Caco-2 (cell line): ENCODE results near the gene SLC7A9. TPM values are rescaled to one million over a fixed set of nuclear protein-coding genes. Genes with fewer than 3 reads are reported as not detected.

ENCODE experiments used
- BruUV-seq: library from RNA; stranded (reverse); fragments of 400-500 nt; replicated peaks from 2 replicates; lab custom pipeline; 2021; lab: Mats Ljungman, UMichigan
- CTCF ChIA-PET: fragments of 300-600 bp; sonication (Branson Sonifier 250); formaldehyde crosslinking; loops from one replicate; lab custom pipeline; 2022; ENCODE audit warnings: antibody characterized with exemption; lab: Charles Lee
- POLR2A ChIA-PET: fragments of 300-600 bp; sonication (Branson Sonifier 250); formaldehyde crosslinking; loops from one replicate; lab custom pipeline; 2022; ENCODE audit warnings: antibody characterized with exemption; lab: Charles Lee
- DNase-seq, 2 experiments: peaks; one replicate each; pipeline versions ENCODE4 v3.0.0 to v3.0.0-alpha.2; 2020 to 2022
- H3K27me3 ChIP-seq: replicated peaks from 2 replicates; pipeline ENCODE4 v1.6.0; 2011; ENCODE audit warnings: low read length; ENCODE audit not compliant: control insufficient read depth, insufficient read depth
- H3K36me3 ChIP-seq: 2 replicates; pipeline ENCODE4 v1.5.1; 2011; ENCODE audit warnings: low read length; ENCODE audit not compliant: control insufficient read depth, insufficient read depth
- H3K4me1 ChIP-seq: fragments of 250-450 bp; sonication (Bioruptor Pico); 2 replicates; pipeline ENCODE4 v1.5.1; 2020; ENCODE audit warnings: mild to moderate bottlenecking
- H3K4me3 ChIP-seq: 2 replicates; pipeline ENCODE4 v1.5.1; 2011; ENCODE audit warnings: low read depth, mild to moderate bottlenecking, control low read depth, low read length
- H3K9me3 ChIP-seq: fragments of 250-450 bp; sonication (Bioruptor Pico); 2 replicates; pipeline ENCODE4 v1.5.1; 2020; ENCODE audit warnings: mild to moderate bottlenecking, moderate library complexity
- H3K27ac Mint-ChIP-seq: one replicate; pipeline ENCODE4 v1.8.0; 2022; ENCODE audit warnings: mixed read lengths; ENCODE audit not compliant: unreplicated experiment
- H3K27me3 Mint-ChIP-seq: one replicate; pipeline ENCODE4 v1.8.0; 2022; ENCODE audit warnings: mixed read lengths; ENCODE audit not compliant: insufficient read depth, unreplicated experiment
- H3K36me3 Mint-ChIP-seq: one replicate; pipeline ENCODE4 v1.8.0; 2022; ENCODE audit warnings: mild to moderate bottlenecking, mixed read lengths; ENCODE audit not compliant: insufficient read depth, unreplicated experiment
- H3K4me1 Mint-ChIP-seq: one replicate; pipeline ENCODE4 v1.8.0; 2022; ENCODE audit warnings: low read depth, mixed read lengths; ENCODE audit not compliant: unreplicated experiment
- H3K4me3 Mint-ChIP-seq: one replicate; pipeline ENCODE4 v1.8.0; 2022; ENCODE audit warnings: mild to moderate bottlenecking, moderate library complexity, mixed read lengths; ENCODE audit not compliant: unreplicated experiment
- H3K9me3 Mint-ChIP-seq: one replicate; pipeline ENCODE4 v1.8.0; 2022; ENCODE audit warnings: mixed read lengths; ENCODE audit not compliant: unreplicated experiment
- CTCF ChIP-seq, 2 experiments: fragments of 200-600 bp in 1 of 2; IDR thresholded peaks; 1 replicate in 1 of 2; 2 replicates in 1 of 2; pipeline versions ENCODE4 v1.5.1 to v1.8.0; 2011 to 2022; ENCODE audit warnings: antibody characterized with exemption in 1 of 2, control low read depth in 1 of 2, inconsistent platforms in 1 of 2, low read depth in 1 of 2, low read length in 1 of 2, mild to moderate bottlenecking in 1 of 2, moderate library complexity in 1 of 2; ENCODE audit not compliant: insufficient read depth in 1 of 2, severe bottlenecking in 1 of 2, unreplicated experiment in 1 of 2
- intact Hi-C: fragments of 100-400 bp; cut with micrococcal nuclease; formaldehyde crosslinking; loops from one replicate; pipeline ENCODE4 v1.10.0; 2022; ENCODE audit not compliant: unreplicated experiment
- total RNA-seq: library from RNA; stranded (reverse); gene quantifications from 2 replicates; pipeline ENCODE4 v1.2.3, GENCODE V29; 2022

Gene SLC7A9
- total RNA-seq, 1 experiment from 2014 or later = 3.6 TPM

DNA sequence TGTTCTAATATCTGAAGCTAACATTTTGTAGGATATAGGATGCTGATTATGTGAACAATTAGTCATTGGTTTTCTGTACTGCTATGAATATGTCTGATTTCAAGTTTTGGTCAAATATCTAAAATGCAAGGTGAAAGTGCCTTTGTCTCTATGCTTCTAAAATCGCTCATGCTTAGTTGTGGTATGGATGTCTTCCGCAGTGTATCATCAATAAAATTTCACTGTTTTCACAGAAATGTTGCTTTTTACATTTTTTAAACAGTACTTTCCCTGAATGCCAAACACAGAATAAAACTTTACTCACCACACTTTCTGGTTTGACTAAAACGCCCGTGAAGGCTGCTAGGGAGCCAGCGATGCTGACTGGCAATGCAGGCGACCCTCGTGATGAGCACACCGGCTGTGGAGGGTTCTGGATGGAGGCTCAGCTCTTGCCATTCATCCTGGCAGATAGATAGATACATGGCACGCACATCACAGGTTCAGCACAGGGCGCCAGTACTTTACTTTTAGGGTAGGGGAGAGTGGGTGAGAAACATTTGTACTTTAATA lies 40.1 kb downstream of the SLC7A9 start:
- Histone ChIP-seq H3K4me1 (no peaks in the 10 kb centered on the region), H3K27me3 (no peaks in the 10 kb centered on the region), H3K4me3 (no peak overlapping the region), H3K9me3 (no peaks in the 10 kb centered on the region), H3K36me3 (no peaks in the 10 kb centered on the region; the same call in 1 of the 2 replicates)
- no TSS peak for BruUV-seq
- Mint-ChIP-seq H3K4me1 (no peaks in the 10 kb centered on the region), H3K4me3 (no peak overlapping the region), H3K27ac (no peak overlapping the region), H3K36me3 (no peaks in the 10 kb centered on the region), H3K27me3 (no peaks in the 10 kb centered on the region), H3K9me3 (no peaks in the 10 kb centered on the region)
- ChIA-PET CTCF (no interaction called here), POLR2A (no interaction called here)
- no peak for DNase-seq
- intact Hi-C loops = no loop called here
- no peak for TF ChIP-seq CTCF (IDR thresholded peaks at IDR 0.05; ENCODE audit: insufficient read depth in 1 of 2, low read depth in 1 of 2, low read length in 1 of 2, severe bottlenecking in 1 of 2, unreplicated experiment in 1 of 2)

- no peak for TF ChIP-seq CTCF (IDR thresholded peaks at IDR 0.05; ENCODE audit: insufficient read depth in 1 of 2, low read depth in 1 of 2, low read length in 1 of 2, severe bottlenecking in 1 of 2, unreplicated experiment in 1 of 2)
- Mint-ChIP-seq H3K9me3 (no peaks in the 10 kb centered on the region), H3K4me3 (no peak overlapping the region), H3K36me3 (no peaks in the 10 kb centered on the region), H3K27ac (no peak overlapping the region), H3K4me1 (no peaks in the 10 kb centered on the region), H3K27me3 (no peaks in the 10 kb centered on the region)
- CTCF ChIA-PET = no interaction called here
- intact Hi-C loops = no loop called here
- H3K4me1 ChIP-seq = no peaks in the 10 kb centered on the region
- DNase-seq = no peak
- no peaks in the 10 kb centered on the region for H3K9me3 ChIP-seq
- POLR2A ChIA-PET = no interaction called here
- H3K27me3 ChIP-seq = no peaks in the 10 kb centered on the region
- H3K4me3 ChIP-seq = no peak overlapping the region
- H3K36me3 ChIP-seq = no peaks in the 10 kb centered on the region; the same call in 1 of the 2 replicates
- BruUV-seq = no TSS peak
Measured at GRCh38 chr19:32828643-32829344, 40.8 kb downstream of the SLC7A9 start.

- no peak for DNase-seq
- POLR2A ChIA-PET = no interaction called here
- no peaks in the 10 kb centered on the region for H3K9me3 Mint-ChIP-seq
- no peaks in the 10 kb centered on the region for H3K36me3 Mint-ChIP-seq
- H3K4me1 Mint-ChIP-seq = no peaks in the 10 kb centered on the region
- no peak overlapping the region for H3K27ac Mint-ChIP-seq
- CTCF ChIA-PET = interaction anchor here (0.6 kb wide), 1 partner anchor 169 kb away, joined by 3 read pairs; no protein-coding TSS in a partner anchor
- H3K27me3 Mint-ChIP-seq = no peaks in the 10 kb centered on the region
- no TSS peak for BruUV-seq
- H3K27me3 ChIP-seq = no peaks in the 10 kb centered on the region
- no peak for TF ChIP-seq CTCF (IDR thresholded peaks at IDR 0.05; ENCODE audit: insufficient read depth in 1 of 2, low read depth in 1 of 2, low read length in 1 of 2, severe bottlenecking in 1 of 2, unreplicated experiment in 1 of 2)
- H3K4me3 Mint-ChIP-seq = no peak overlapping the region
- H3K36me3 ChIP-seq = no peaks in the 10 kb centered on the region; the same call in 1 of the 2 replicates
- intact Hi-C loops = no loop called here
- H3K9me3 ChIP-seq = no peaks in the 10 kb centered on the region
- no peaks in the 10 kb centered on the region for H3K4me1 ChIP-seq
- no peak overlapping the region for H3K4me3 ChIP-seq
Measured at GRCh38 chr19:32828139-32828538, 41.4 kb downstream of the SLC7A9 start.
